Stimulated activated CD4-positive, alpha-beta T cell treated with anti-CD3 and anti-CD28 coated beads, Interleukin-2, amount 100 ng/mL, for 24 hours (primary cell): ENCODE results near the gene NXN.
"Not testable (repeated sequence)": the region's sequence is repeated elsewhere in the genome, so short reads cannot be mapped to it uniquely, and the experiment has no call there.

Source experiments
- DNase-seq, 2 donors: peaks; one replicate each; pipeline ENCODE4 v3.0.0-alpha.2; 2020

The NXN gene

GRCh38 chr17:855569-855968 is 124.0 kb downstream of the NXN start:
- DNase-seq, result no peak

DNA sequence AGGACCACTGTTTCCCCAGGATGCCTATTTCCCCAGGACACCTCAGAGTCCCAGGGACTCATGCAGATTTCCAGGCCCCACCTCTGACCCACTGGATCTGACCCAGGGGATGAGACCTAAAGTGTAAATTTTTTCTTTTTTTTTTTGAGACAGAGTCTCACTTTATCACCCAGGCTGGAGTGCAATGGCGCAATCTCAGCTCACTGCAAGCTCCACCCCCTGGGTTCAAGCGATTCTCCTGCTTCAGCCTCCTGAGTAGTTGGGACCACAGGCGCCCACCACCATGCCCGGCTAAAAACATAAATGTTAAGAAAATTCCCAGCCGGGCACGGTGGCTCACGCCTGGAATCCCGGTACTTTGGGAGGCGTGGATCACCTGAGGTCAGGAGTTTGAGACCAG is 126.7 kb downstream of the NXN start:
- DNase-seq, result not testable (repeated sequence)

GRCh38 chr17:852349-852748 is 127.2 kb downstream of the NXN start:
- DNase-seq, result no peak

GRCh38 chr17:851924-852323 is 127.7 kb downstream of the NXN start:
- DNase-seq, result no peak

DNA sequence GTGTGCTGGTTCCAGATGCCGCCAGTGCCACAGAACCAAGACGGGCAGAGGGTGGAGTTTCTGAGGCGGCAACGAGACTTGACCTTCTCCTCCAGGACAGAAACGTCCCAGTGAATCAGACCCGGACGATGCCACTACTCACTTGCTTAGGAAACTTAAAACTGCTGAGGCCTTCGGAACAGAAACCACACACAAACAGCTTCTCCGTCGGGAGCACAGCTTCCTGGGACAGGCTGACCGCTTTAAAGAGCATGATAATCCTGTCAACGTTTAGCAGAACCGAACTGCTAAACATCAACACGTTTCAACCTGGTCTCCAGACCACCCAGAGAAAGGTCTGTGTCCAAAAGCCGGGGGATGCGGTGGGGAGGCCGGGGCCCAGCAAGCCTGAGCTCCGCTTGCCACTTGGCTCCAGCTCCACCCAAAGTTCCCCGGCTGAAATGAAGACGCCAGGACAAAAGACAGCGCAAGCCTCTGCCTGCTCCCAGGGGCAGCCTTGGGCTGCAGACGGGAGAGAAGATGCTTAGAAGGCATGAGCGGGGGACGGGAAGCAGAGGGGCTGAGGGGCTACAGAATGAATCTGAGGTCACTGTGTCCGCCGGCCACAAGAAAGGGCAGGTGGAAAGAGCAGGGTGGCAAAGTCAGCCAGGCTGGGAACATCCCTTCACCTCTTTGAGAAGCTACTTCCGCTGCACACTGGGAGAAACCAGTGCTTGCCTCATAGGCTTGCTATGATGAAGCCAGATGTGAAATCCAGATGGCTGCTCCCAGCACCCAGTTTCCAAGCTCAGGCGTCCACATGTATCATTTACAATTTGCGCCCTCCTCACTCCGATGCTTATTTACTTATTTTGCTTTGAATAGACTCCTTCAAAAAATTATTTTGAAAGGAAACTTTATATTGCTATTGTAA is 128.5 kb downstream of the NXN start:
- DNase-seq, result no peak

DNA sequence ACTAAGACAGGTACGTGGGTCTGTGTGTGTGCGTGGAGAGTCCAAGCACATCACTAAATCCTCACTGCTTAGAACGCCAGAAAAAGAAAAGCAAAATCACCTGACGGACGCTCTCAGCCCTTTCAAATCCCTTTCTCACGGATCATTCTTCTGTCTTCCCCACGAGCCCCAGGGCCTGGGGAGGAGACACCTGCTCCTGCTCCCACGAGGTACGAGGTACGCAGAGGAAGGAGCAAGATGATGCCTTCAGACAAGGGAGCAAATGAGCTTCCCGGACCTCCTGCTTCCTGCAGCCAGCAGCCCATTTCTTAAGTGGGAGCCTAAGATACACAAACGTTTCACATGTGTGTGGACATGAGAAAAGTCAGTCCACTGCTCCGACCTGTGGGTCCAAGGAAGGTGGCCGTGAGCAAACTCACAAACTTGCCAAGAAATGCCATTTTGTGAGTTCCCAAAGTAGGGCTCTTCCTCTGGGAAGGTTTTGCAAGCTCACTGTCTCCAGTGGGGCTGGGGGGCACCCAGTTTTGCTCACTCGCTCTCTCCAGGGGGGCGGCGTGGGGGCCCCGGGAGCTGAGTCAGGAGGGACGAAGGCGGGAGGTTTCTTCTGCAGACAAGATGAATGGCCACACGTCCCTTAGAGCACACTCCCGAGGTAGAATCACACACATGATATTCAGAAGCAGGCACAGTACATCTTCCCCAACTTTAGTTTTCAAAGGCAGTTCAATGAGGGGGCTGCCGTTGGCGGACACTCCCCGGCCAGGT is 129.3 kb downstream of the NXN start:
- no peak for DNase-seq

DNA sequence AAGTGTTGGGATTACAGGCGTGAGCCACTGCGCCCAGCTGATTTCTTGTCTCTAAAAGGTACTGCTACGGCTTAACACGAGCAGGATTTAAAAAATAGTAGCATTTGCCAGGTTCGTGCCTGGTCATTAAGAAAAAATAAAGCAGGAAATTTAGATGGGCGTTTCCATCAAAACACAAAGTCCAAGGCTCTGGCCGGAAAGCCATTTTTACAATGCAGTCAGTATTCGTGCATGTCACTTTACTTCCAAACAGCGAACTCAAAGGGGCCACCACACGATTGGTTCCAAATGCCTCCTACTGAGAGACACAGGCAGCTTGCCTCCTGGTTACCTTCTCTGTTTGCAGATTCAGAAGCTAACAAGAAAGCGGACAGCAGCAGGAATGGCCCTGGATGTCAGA is 131.2 kb downstream of the NXN start:
- no peak for DNase-seq

DNA sequence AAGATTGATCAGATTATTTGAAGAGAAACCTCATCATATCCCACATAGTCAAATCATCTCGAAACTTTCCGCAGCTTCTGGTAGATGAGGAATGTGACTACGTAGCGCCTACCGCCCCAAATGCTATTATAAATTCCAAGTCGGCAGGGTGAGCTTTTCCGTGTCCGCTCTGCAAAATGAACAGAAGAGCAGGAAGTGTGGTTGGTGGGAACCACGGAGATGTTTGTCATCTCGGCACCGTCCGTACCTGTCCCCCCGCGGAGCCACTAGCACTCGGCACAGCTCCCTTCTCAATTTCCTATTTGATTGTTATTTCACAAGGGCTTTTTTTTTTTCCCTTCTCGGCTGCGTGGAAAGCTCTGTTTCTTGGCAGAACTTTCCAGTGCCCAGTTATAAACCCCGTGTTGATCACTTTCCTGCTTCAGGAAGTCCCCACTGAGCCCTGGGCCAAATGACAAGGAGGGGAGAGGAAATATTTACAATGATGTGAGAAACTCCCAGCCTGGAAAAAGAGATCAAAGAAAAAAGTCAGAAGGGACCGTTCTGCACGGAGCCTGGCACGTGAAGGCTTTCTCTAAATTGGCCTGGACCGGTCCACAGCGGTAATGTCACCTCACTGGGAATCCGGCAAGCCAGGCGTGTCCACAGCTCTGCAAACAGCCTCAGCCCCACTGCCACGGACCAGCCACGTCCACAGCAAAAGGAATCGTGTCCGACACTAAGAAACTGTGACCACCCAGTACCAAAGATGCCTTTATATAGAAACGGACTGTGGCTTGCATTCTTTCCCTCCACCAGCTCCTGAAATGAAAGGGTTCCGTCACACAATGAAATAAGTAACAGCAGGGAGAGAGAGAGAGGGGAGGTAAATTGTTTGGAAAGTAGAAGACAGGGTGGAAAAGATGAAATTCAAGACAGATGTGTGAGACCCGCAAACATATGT is 132.4 kb downstream of the NXN start:
- DNase-seq, result peak in 1 of 2 donors; percentile 2

DNA sequence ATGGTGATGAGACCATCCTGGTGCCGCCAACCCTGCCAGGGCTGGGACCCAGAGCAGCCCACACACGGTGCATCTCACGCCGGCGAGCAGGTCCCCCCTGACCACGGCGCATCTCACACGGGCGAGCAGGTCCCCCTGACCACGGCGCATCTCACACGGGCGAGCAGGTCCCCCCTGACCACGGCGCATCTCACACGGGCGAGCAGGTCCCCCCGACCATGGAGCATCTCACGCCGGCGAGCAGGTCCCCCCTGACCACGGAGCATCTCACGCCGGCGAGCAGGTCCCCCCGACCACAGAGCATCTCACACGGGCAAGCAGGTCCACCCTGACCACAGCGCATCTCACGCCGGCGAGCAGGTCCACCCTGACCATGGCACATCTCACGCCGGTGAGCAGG is 138.3 kb downstream of the NXN start:
- no peak for DNase-seq

GRCh38 chr17:838486-838885 is 141.1 kb downstream of the NXN start:
- no peak for DNase-seq

DNA sequence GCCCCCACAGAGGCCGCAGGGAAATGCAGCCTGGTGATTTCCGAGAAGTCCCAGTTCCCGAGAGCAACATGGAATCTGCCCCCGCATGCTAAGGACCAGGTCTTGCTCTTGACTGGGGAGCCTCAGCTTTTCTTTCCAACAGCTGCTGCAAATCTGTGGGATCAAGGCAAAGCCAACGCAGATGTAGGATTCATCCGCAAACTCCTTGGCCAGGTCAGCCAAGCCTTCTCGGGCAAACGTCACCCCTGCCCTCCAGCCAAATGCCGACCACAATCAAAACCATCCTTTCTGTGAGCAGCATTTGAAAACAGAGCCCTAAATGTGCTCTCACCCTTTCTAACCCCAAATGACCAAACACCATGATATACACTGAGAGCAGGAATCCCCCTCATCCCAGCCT is 143.4 kb downstream of the NXN start:
- no peak for DNase-seq

DNA sequence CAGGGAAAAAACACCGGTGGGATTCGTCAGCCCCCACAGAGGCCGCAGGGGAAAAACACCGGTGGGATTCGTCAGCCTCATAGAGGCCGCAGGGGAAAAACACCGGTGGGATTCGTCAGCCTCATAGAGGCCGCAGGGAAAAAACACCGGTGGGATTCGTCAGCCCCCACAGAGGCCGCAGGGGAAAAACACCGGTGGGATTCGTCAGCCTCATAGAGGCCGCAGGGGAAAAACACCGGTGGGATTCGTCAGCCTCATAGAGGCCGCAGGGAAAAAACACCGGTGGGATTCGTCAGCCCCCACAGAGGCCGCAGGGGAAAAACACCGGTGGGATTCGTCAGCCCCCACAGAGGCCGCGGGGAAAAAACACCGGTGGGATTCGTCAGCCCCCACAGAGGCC is 143.9 kb downstream of the NXN start:
- not testable (repeated sequence) for DNase-seq

- no peak for DNase-seq
These were observed 144.3 kb downstream of the NXN start for GRCh38 chr17:835263-835662.

DNA sequence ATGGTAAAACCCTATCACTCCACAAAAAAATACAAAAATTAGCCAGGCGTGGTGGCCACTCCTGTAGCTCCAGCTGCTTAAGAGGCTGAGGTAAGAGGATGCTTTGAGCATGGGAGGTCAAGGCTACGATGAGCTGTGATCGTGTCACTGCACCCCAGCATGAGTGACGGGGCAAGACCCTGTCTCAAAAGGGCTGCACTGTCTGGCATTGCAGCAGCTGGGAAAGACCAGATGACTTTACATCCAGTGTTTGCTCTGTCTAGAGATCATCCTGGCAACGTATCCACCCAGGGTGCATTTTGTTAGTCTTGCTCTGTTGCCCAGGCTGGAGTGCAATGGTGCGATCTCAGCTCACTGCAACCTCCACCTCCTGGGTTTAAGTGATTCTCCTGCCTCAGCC is 145.4 kb downstream of the NXN start:
- no peak for DNase-seq

GRCh38 chr17:830950-831349 is 148.6 kb downstream of the NXN start:
- DNase-seq, result no peak

DNA sequence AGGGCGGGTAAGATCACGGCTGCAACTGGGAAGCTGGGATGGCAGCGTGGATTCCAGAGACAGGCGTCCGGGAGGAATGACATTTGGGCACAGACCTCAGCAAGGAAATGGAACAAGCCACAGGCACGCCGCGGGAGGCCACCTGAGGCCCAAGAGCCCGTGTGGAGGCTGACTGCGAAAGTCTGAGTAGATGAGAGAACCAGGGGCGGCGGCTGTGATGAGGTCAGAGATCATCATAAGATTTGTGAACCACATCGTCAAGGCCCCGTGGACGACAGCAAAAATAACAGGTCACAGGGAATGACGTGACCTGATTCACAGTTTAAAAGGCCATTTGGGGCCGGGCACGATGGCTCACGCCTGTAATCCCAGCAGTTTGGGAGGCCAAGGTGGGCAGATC is 149.2 kb downstream of the NXN start:
- DNase-seq, result no peak

DNA sequence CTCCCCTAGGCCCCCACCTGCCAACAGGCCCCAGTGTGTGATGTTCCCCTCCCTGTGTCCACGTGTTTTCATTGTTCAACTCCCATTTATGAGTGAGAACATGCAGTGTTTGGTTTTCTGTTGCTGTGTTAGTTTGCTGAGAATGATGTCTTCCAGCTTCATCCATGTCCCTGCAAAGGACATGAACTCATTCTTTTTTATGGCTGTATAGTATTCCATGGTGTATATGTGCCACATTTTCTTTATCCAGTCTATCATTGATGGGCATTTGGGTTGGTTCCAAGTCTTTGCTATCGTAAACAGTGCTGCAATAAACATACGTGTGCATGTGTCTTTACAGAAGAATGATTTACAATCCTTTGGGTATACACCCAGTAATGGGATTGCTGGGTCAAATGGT is 150.0 kb downstream of the NXN start:
- DNase-seq, result not testable (repeated sequence)

- no peak for DNase-seq
These were observed 150.8 kb downstream of the NXN start for GRCh38 chr17:828761-829160.

DNA sequence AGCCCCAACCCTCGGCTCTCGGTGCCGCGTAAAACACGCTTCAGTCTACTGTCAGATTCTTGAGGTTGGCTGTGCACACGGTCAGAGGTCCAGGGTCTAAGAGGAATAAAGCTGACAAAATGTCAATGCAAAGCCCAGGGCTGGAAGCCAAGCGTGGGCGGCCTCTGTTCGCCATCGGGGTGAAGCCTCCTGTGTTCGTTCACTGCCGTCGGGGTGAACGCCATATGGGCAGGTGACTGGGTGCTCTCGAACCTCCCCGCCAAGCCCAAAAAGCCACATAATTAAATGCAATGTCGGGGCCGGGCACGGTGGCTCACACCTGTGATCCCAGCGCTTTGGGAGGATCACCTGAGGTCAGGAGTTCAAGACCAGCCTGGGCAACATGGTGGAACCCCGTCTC is 152.8 kb downstream of the NXN start:
- DNase-seq, result no peak

GRCh38 chr17:825216-825615 is 154.4 kb downstream of the NXN start:
- DNase-seq, result no peak

GRCh38 chr17:824378-824777 is 155.2 kb downstream of the NXN start:
- no peak for DNase-seq

DNA sequence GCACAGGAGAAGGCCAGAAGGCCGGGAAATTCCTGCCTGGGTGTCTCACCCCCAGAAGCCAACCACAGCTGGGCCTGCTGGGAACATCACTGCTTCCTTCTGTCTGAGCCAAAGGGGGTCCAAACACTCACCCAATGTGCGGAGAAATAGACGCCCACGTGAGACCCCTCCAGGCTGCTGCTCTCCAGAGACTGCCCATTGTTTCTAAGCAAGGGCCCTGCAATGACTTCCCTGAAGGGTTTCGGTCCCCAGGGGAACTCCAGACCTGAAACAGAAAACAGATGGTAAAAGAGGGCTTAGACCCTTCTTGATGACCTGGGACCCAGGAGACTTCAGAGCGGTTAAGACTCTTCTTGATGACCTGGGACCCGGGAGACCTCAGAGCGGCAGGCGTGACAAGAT is 156.1 kb downstream of the NXN start:
- no peak for DNase-seq

- no peak for DNase-seq
These were observed 160.3 kb downstream of the NXN start for GRCh38 chr17:819251-819650.
